ENCODE measurements around the gene BCL11B.

- TF ChIP-seq POLR2A (IDR thresholded peaks at IDR 0.05; ENCODE audit: low read length) (no peak), GATA1 (IDR thresholded peaks at IDR 0.05; ENCODE audit: low read depth, low read length) (no peak)
Observed at GRCh38 chr14:99141236-99141635, 130.8 kb downstream of the BCL11B start.

Data from erythroblast (primary cell).